Pancreas (tissue), 10 donors: ENCODE data around the gene CTNNA3. TPM values are rescaled to one million over a fixed set of nuclear protein-coding genes. Genes with fewer than 3 reads are reported as not detected.

Experiments used
- ATAC-seq, 4 donors: fragments of 200-7000 bp; cut with Tn5 transposase; one replicate each; pipeline versions ENCODE4 v1.8.0 to v1.9.1; 2020; ENCODE audit warnings: mild to moderate bottlenecking in 4 of 4, moderate library complexity in 4 of 4
- DNase-seq, 6 donors: peaks; one replicate each; pipeline ENCODE4 v3.0.0-alpha.2; 2020
- FAIRE-seq: peaks from 2 replicates; lab custom pipeline; 2012; peaks lifted over from hg19 to GRCh38; lab: Jason Lieb, UNC
- H3K27ac ChIP-seq, 4 donors: fragments of 200-600 bp; sonication (generic); 1 replicate in 3 of 4; 2 replicates in 1 of 4; pipeline versions ENCODE4 v1.5.0 to v1.8.0; 2020
- H3K27me3 ChIP-seq, 4 donors: fragments of 200-600 bp; one replicate each; pipeline ENCODE4 v1.8.0; 2021
- H3K36me3 ChIP-seq, 3 donors: fragments of 200-600 bp; sonication (generic) in 1 of 3; one replicate each; pipeline versions ENCODE4 v1.5.0 to v1.8.0; 2020 to 2021
- H3K4me1 ChIP-seq, 3 donors: fragments of 200-600 bp; one replicate each; pipeline ENCODE4 v1.8.0; 2021
- H3K4me3 ChIP-seq, 4 donors: fragments of 200-600 bp; sonication (generic) in 2 of 4; one replicate each; pipeline versions ENCODE4 v1.5.0 to v1.8.0; 2020 to 2021
- H3K9me3 ChIP-seq, 4 donors: fragments of 200-600 bp; one replicate each; pipeline ENCODE4 v1.8.0; 2021
- CTCF ChIP-seq, 4 donors: fragments of 200-600 bp; sonication (generic) in 3 of 4; IDR thresholded peaks; one replicate each; pipeline versions ENCODE4 v1.5.0 to v1.8.0; 2021; ENCODE audit warnings: antibody characterized with exemption in 4 of 4
- WGBS, 2 donors: extraction: QIAGEN DNeasy Blood & Tissue Kit; methylation state at CpG; one replicate each; pipeline ENCODE4 v1.1.7; 2013; 5-methylcytosine and 5-hydroxymethylcytosine counted together
- intact Hi-C, 3 donors: fragments of 100-400 bp; cut with DNase I; formaldehyde crosslinking; loops; one replicate each; pipeline versions ENCODE4 v1.11.1 to v1.14.2; 2022
- polyA plus RNA-seq, 2 donors: library from polyadenylated mRNA; stranded (reverse); fragments of 200-250 nt; gene quantifications; one replicate each; pipeline ENCODE4 v1.2.3, GENCODE V29; 2013
- total RNA-seq, 6 donors: library from RNA; stranded (reverse); fragmentation: NEBNext Ultra II Directional in 4 of 6; extraction: Animal tissue kit (Norgen Biotek cat#: 25700) in 4 of 6; gene quantifications; one replicate each; pipeline versions ENCODE4 v1.2.1 to v1.2.4, GENCODE V29; 2021 to 2023
- donor health status: healthy with polysubstance abuse.
- donor health status: DM: no; HTN: no; CAD: no; lungs with moderate emphysema.
- donor health status: DM: no; HTN: no; CAD: no.
- donor health status: control.
- donor health status: control.
- donor health status: Bipolar disorder and iron deficiency.
- donor health status: DM: yes; HTN: yes; CAD: no.
- donor health status: DM: no; HTN: no; CAD: no.
- donor health status: DM: no; HTN: no; CAD: no.
- donor health status: DM: yes; HTN: yes; CAD: no.

CTNNA3 gene
- total and polyA plus RNA-seq, 8 donors: 0.02 to 0.83 (median 0.21) TPM

GRCh38 chr10:67487906-67488619 lies 207.9 kb downstream of the CTNNA3 start:
- WGBS, 2 donors: 87 to 89% methylated on average over 6 of the region's 6 CpGs
- no peak for ATAC-seq
- no peak for TF ChIP-seq CTCF (IDR thresholded peaks at IDR 0.05)
- Histone ChIP-seq H3K36me3 (no peaks in the 10 kb centered on the region), H3K9me3 (no peaks in the 10 kb centered on the region), H3K4me3 (no peak overlapping the region), H3K27me3 (no peaks in the 10 kb centered on the region), H3K27ac (no peak overlapping the region), H3K4me1 (peaks cover 4 to 21% (median 6%) of the 10 kb centered on the region in 3 donors)
- no peak for DNase-seq
- intact Hi-C loops: no loop called here
- FAIRE-seq: no peak

- H3K27ac ChIP-seq: no peak overlapping the region
- no peaks in the 10 kb centered on the region for H3K27me3 ChIP-seq
- ATAC-seq (no peak), DNase-seq (no peak), FAIRE-seq (no peak)
- no peak for TF ChIP-seq CTCF (IDR thresholded peaks at IDR 0.05)
- intact Hi-C loops: no loop called here
- H3K9me3 ChIP-seq: no peaks in the 10 kb centered on the region
- no peak overlapping the region for H3K4me3 ChIP-seq
- H3K4me1 ChIP-seq: peaks cover 4 to 14% (median 6%) of the 10 kb centered on the region in 3 donors
- 65 to 71% methylated on average over 3 of the region's 3 CpGs for WGBS, 2 donors
- no peaks in the 10 kb centered on the region for H3K36me3 ChIP-seq
Observed at GRCh38 chr10:67487199-67487598, 208.8 kb downstream of the CTNNA3 start.

- Histone ChIP-seq H3K27me3 (no peaks in the 10 kb centered on the region), H3K4me3 (no peak overlapping the region), H3K36me3 (no peaks in the 10 kb centered on the region), H3K27ac (no peak overlapping the region), H3K9me3 (no peaks in the 10 kb centered on the region), H3K4me1 (peaks cover 0 to 11% (median 0%) of the 10 kb centered on the region in 3 donors)
- DNase-seq: no peak
- TF ChIP-seq CTCF (IDR thresholded peaks at IDR 0.05): no peak
- no peak for FAIRE-seq
- no peak for ATAC-seq
- intact Hi-C loops: no loop called here
- 91 to 96% methylated on average over 1 of the region's 1 CpG for WGBS, 2 donors
Observed at GRCh38 chr10:67477868-67478267, 218.1 kb downstream of the CTNNA3 start.

- no peak for FAIRE-seq
- 92 to 100% methylated on average over 4 of the region's 4 CpGs for WGBS, 2 donors
- intact Hi-C loops: no loop called here
- no peak for DNase-seq
- Histone ChIP-seq H3K36me3 (no peaks in the 10 kb centered on the region), H3K4me1 (peaks cover 0 to 11% (median 0%) of the 10 kb centered on the region in 3 donors), H3K9me3 (no peaks in the 10 kb centered on the region), H3K4me3 (no peak overlapping the region), H3K27ac (no peak overlapping the region), H3K27me3 (no peaks in the 10 kb centered on the region)
- TF ChIP-seq CTCF (IDR thresholded peaks at IDR 0.05): no peak
- ATAC-seq: no peak
Observed at GRCh38 chr10:67476201-67476600, 219.8 kb downstream of the CTNNA3 start.
